Measurements from ENCODE around the gene YJEFN3. TPM values are rescaled to one million over a fixed set of nuclear protein-coding genes. Genes with fewer than 3 reads are reported as not detected.

Gene YJEFN3
- total RNA-seq, 1 donor from 2014 or later: 2.5 TPM

GRCh38 chr19:19550485-19550929, 21.8 kb downstream of the YJEFN3 start:
- no peaks in the 10 kb centered on the region for H3K9me3 ChIP-seq
- intact Hi-C loops (cut with DNase I): no loop called here
- H3K27ac ChIP-seq: no peak overlapping the region
- H3K27me3 ChIP-seq: no peaks in the 10 kb centered on the region
- DNase-seq (ENCODE audit: extremely low spot score in 2 of 2): no peak
- TF ChIP-seq POLR2A (IDR thresholded peaks at IDR 0.05) (no peak), POLR2AphosphoS5 (IDR thresholded peaks at IDR 0.05; ENCODE audit: insufficient read depth in 1 of 2, low read depth in 1 of 2) (no peak), CTCF (IDR thresholded peaks at IDR 0.05) (no peak)
- H3K36me3 ChIP-seq: no peaks in the 10 kb centered on the region
- no peak overlapping the region for H3K4me3 ChIP-seq
- H3K4me1 ChIP-seq: peaks cover 6% of the 10 kb centered on the region

GRCh38 chr19:19550972-19551852, 22.5 kb downstream of the YJEFN3 start:
- Histone ChIP-seq H3K27me3 (no peaks in the 10 kb centered on the region), H3K36me3 (no peaks in the 10 kb centered on the region), H3K9me3 (no peaks in the 10 kb centered on the region), H3K4me1 (peaks cover 6% of the 10 kb centered on the region), H3K4me3 (no peak overlapping the region), H3K27ac (no peak overlapping the region)
- intact Hi-C loops (cut with DNase I): no loop called here
- TF ChIP-seq POLR2AphosphoS5 (IDR thresholded peaks at IDR 0.05; ENCODE audit: insufficient read depth in 1 of 2, low read depth in 1 of 2) (no peak), POLR2A (IDR thresholded peaks at IDR 0.05) (no peak), CTCF (IDR thresholded peaks at IDR 0.05) (no peak)
- DNase-seq (ENCODE audit: extremely low spot score in 2 of 2): no peak

GRCh38 chr19:19551853-19552192, 23.1 kb downstream of the YJEFN3 start:
- TF ChIP-seq POLR2A (IDR thresholded peaks at IDR 0.05) (no peak), CTCF (IDR thresholded peaks at IDR 0.05) (no peak), POLR2AphosphoS5 (IDR thresholded peaks at IDR 0.05; ENCODE audit: insufficient read depth in 1 of 2, low read depth in 1 of 2) (no peak)
- intact Hi-C loops (cut with DNase I): no loop called here
- peaks cover 6% of the 10 kb centered on the region for H3K4me1 ChIP-seq
- no peak overlapping the region for H3K4me3 ChIP-seq
- no peaks in the 10 kb centered on the region for H3K36me3 ChIP-seq
- no peak overlapping the region for H3K27ac ChIP-seq
- no peaks in the 10 kb centered on the region for H3K27me3 ChIP-seq
- H3K9me3 ChIP-seq: no peaks in the 10 kb centered on the region
- DNase-seq (ENCODE audit: extremely low spot score in 2 of 2): no peak

GRCh38 chr19:19552798-19553197, 24.1 kb downstream of the YJEFN3 start:
- intact Hi-C loops (cut with DNase I): no loop called here
- no peaks in the 10 kb centered on the region for H3K36me3 ChIP-seq
- no peak for TF ChIP-seq CTCF (IDR thresholded peaks at IDR 0.05)
- no peak for TF ChIP-seq POLR2A (IDR thresholded peaks at IDR 0.05)
- TF ChIP-seq POLR2AphosphoS5 (IDR thresholded peaks at IDR 0.05; ENCODE audit: insufficient read depth in 1 of 2, low read depth in 1 of 2): no peak

GRCh38 chr19:19553670-19554069, 25.0 kb downstream of the YJEFN3 start:
- H3K4me1 ChIP-seq: peaks cover 6% of the 10 kb centered on the region
- H3K9me3 ChIP-seq: no peaks in the 10 kb centered on the region
- H3K4me3 ChIP-seq: no peak overlapping the region
- TF ChIP-seq CTCF (IDR thresholded peaks at IDR 0.05) (no peak), POLR2A (IDR thresholded peaks at IDR 0.05) (no peak), POLR2AphosphoS5 (IDR thresholded peaks at IDR 0.05; ENCODE audit: insufficient read depth in 1 of 2, low read depth in 1 of 2) (no peak)
- intact Hi-C loops (cut with DNase I): no loop called here
- no peak for DNase-seq (ENCODE audit: extremely low spot score in 2 of 2)
- no peaks in the 10 kb centered on the region for H3K36me3 ChIP-seq
- no peak overlapping the region for H3K27ac ChIP-seq
- no peaks in the 10 kb centered on the region for H3K27me3 ChIP-seq

More at GRCh38 chr19:19552798-19553197, 24.1 kb downstream of the YJEFN3 start:
- Histone ChIP-seq H3K4me1 (peaks cover 6% of the 10 kb centered on the region), H3K9me3 (no peaks in the 10 kb centered on the region), H3K4me3 (no peak overlapping the region), H3K27me3 (no peaks in the 10 kb centered on the region), H3K27ac (no peak overlapping the region)
- no peak for DNase-seq (ENCODE audit: extremely low spot score in 2 of 2)

All from vagina (tissue), 2 donors.